DMS 273 treated with DMSO at 0.1 percent for 48 hours (cell line): ENCODE data around the gene CX3CR1.

Experiments used
- DNase-seq: peaks from one replicate; lab custom pipeline; 2025; lab: John Stamatoyannopoulos, UW

The CX3CR1 gene

GRCh38 chr3:39291903-39292329 lies 12.1 kb upstream of the CX3CR1 start:
- DNase-seq, result no peak

- no peak for DNase-seq
Measured at GRCh38 chr3:39290255-39290654, 10.4 kb upstream of the CX3CR1 start.

- DNase-seq, result no peak
Measured at GRCh38 chr3:39289107-39289506, 9.3 kb upstream of the CX3CR1 start.

- DNase-seq, result peak; percentile 61
Measured at GRCh38 chr3:39288300-39288808, 8.5 kb upstream of the CX3CR1 start.

- no peak for DNase-seq
Measured at GRCh38 chr3:39287216-39288164, 7.7 kb upstream of the CX3CR1 start.

- DNase-seq, result no peak
Measured at GRCh38 chr3:39286771-39287170, 6.9 kb upstream of the CX3CR1 start.

- DNase-seq, result no peak
Measured at GRCh38 chr3:39285332-39285731, 5.5 kb upstream of the CX3CR1 start.

GRCh38 chr3:39284457-39284881 lies 4.6 kb upstream of the CX3CR1 start:
- no peak for DNase-seq

GRCh38 chr3:39282057-39282456 lies 2.2 kb upstream of the CX3CR1 start:
- DNase-seq, result no peak

GRCh38 chr3:39281533-39281932 lies 1.7 kb upstream of the CX3CR1 start:
- no peak for DNase-seq

GRCh38 chr3:39280571-39280970 lies 735 bp upstream of the CX3CR1 start:
- no peak for DNase-seq

GRCh38 chr3:39278616-39278935 lies 1.3 kb downstream of the CX3CR1 start:
- no peak for DNase-seq

- DNase-seq, result no peak
Measured at GRCh38 chr3:39277893-39278615, 1.8 kb downstream of the CX3CR1 start.

- no peak for DNase-seq
Measured at GRCh38 chr3:39276746-39277145, 3.1 kb downstream of the CX3CR1 start.

GRCh38 chr3:39275963-39276593 lies 3.8 kb downstream of the CX3CR1 start:
- DNase-seq, result no peak

GRCh38 chr3:39275052-39275451 lies 4.8 kb downstream of the CX3CR1 start:
- no peak for DNase-seq

GRCh38 chr3:39273119-39273518 lies 6.7 kb downstream of the CX3CR1 start:
- DNase-seq, result no peak

GRCh38 chr3:39272191-39272590 lies 7.6 kb downstream of the CX3CR1 start:
- no peak for DNase-seq

- no peak for DNase-seq
Measured at GRCh38 chr3:39271363-39271914, 8.4 kb downstream of the CX3CR1 start.

GRCh38 chr3:39269528-39269927 lies 10.3 kb downstream of the CX3CR1 start:
- no peak for DNase-seq

- no peak for DNase-seq
Measured at GRCh38 chr3:39268549-39268900, 11.3 kb downstream of the CX3CR1 start.
